ENCODE results near the gene GPR139. TPM values are rescaled to one million over a fixed set of nuclear protein-coding genes. Genes with fewer than 3 reads are reported as not detected.

Gene GPR139
- polyA plus RNA-seq, 1 experiment, result not detected

DNA sequence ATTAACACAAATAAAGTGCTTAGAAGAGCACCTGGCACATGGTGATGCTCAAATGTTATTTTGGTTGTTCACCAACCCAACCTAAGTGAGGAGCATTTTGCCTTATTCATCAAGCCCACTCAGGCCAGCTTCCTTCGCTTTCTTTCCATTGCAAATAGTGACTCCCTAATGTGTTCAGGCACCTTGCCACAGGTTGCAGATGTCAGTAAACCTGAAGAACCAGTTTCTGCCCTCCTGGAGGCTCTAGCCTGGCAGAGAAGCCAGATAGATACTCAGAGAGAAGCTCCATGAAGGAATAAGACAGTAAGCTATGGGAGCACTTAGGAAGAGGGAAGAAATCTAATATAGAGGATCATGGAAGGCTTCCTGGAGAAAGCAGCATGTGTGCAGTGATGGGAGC lies 23.9 kb downstream of the GPR139 start:
- Histone ChIP-seq H3K27ac (ENCODE audit: low read depth, low read length) (no peak overlapping the region), H3K4me3 (ENCODE audit: low read depth, low read length) (no peak overlapping the region), H3K27me3 (ENCODE audit: control insufficient read depth, insufficient read depth, low read length) (no peaks in the 10 kb centered on the region), H3K9me3 (ENCODE audit: control insufficient read depth, insufficient read depth, low read length) (peaks cover 14% of the 10 kb centered on the region)
- CTCF ChIA-PET, result no interaction called here
- TF ChIP-seq, protein P1, sequence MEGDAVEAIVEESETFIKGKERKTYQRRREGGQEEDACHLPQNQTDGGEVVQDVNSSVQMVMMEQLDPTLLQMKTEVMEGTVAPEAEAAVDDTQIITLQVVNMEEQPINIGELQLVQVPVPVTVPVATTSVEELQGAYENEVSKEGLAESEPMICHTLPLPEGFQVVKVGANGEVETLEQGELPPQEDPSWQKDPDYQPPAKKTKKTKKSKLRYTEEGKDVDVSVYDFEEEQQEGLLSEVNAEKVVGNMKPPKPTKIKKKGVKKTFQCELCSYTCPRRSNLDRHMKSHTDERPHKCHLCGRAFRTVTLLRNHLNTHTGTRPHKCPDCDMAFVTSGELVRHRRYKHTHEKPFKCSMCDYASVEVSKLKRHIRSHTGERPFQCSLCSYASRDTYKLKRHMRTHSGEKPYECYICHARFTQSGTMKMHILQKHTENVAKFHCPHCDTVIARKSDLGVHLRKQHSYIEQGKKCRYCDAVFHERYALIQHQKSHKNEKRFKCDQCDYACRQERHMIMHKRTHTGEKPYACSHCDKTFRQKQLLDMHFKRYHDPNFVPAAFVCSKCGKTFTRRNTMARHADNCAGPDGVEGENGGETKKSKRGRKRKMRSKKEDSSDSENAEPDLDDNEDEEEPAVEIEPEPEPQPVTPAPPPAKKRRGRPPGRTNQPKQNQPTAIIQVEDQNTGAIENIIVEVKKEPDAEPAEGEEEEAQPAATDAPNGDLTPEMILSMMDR (IDR thresholded peaks at IDR 0.05; ENCODE audit: low read depth, low read length), result no peak
- POLR2A ChIA-PET, result no interaction called here
- no peak for DNase-seq (ENCODE audit: low read depth, low spot score)

DNA sequence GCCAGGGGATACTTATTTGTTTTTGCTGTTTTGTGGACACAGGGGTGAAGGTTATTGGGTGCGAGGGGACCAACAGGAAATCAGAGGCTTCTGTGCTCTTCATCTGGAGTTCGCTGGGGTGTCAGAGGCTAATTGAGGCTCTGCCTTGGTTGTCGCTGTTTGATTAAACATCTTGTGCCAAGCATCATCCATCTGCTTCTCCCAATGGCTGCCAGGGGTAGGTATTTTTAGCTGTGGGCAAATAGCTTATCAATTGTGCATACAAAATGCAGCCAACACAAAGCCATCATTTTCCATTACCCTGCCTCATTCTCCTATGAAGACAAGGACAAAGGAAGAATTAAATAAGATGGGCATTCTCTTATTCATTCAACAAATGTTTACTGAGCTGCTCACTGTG lies 27.8 kb downstream of the GPR139 start:
- H3K27me3 ChIP-seq (ENCODE audit: control insufficient read depth, insufficient read depth, low read length), result no peaks in the 10 kb centered on the region
- H3K9me3 ChIP-seq (ENCODE audit: control insufficient read depth, insufficient read depth, low read length), result peaks cover 10% of the 10 kb centered on the region
- no peak for DNase-seq (ENCODE audit: low read depth, low spot score)
- no peak overlapping the region for H3K4me3 ChIP-seq (ENCODE audit: low read depth, low read length)
- CTCF ChIA-PET, result no interaction called here
- POLR2A ChIA-PET, result no interaction called here
- TF ChIP-seq, protein P1 (IDR thresholded peaks at IDR 0.05; ENCODE audit: low read depth, low read length), result no peak
- no peak overlapping the region for H3K27ac ChIP-seq (ENCODE audit: low read depth, low read length)

DNA sequence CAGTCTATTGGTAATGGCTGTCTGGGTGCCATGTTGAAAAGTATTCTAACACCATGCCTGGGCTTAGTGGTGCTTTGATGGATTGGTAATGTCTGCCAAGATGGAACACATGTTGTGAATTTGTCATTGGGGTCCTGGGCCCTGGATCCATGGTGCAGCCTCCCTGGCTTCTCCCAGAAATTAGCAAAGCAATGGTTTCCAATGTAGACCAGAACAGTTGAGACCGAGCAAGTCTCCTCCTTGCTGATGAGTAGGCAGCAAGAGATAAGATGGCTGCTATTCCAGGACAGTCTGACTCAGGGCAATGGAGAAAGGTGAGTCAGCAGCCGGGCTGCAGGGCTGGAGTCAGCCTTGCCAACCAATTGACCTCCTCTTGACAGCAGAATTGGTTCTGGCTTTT lies 30.8 kb downstream of the GPR139 start:
- POLR2A ChIA-PET, result no interaction called here
- Histone ChIP-seq H3K27ac (ENCODE audit: low read depth, low read length) (no peak overlapping the region), H3K27me3 (ENCODE audit: control insufficient read depth, insufficient read depth, low read length) (no peaks in the 10 kb centered on the region), H3K9me3 (ENCODE audit: control insufficient read depth, insufficient read depth, low read length) (peaks cover 5% of the 10 kb centered on the region), H3K4me3 (ENCODE audit: low read depth, low read length) (no peak overlapping the region)
- CTCF ChIA-PET, result no interaction called here
- TF ChIP-seq, protein P1 (IDR thresholded peaks at IDR 0.05; ENCODE audit: low read depth, low read length), result no peak
- no peak for DNase-seq (ENCODE audit: low read depth, low spot score)

DNA sequence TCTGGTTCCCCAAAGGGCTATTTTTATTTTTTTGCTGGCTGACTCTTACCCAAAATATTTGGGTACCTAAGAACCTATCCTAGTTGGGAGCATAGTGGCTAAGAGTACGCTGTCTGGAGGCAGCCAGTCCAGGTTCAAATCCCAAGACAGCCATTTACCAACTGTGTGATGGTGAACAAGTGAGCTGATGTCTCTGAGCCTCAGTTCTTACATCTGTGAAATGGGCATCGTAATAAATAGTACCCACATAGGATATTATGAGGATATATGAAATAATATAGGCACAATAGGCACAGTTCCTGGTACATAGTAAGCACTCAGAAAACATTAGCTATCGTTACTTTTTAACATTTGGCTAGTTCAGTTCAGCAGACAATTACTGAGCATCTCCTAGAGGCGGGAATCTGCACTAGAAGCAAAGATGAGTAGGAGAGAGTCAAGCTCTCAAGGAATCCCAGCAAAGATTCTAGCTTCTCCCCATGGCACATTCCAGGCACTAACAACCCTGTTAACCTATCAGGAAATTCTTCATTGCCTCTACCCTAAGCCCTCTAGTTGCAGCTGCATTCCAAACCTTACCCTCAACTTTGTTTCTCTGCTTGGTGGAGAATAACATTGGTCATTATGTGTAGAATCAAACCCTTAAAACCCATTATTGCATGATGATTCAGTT lies 31.6 kb downstream of the GPR139 start:
- DNase-seq (ENCODE audit: low read depth, low spot score), result no peak
- Histone ChIP-seq H3K27me3 (ENCODE audit: control insufficient read depth, insufficient read depth, low read length) (no peaks in the 10 kb centered on the region), H3K27ac (ENCODE audit: low read depth, low read length) (no peak overlapping the region), H3K9me3 (ENCODE audit: control insufficient read depth, insufficient read depth, low read length) (peaks cover 5% of the 10 kb centered on the region), H3K4me3 (ENCODE audit: low read depth, low read length) (no peak overlapping the region)
- POLR2A ChIA-PET, result no interaction called here
- TF ChIP-seq, protein P1 (IDR thresholded peaks at IDR 0.05; ENCODE audit: low read depth, low read length), result no peak
- CTCF ChIA-PET, result no interaction called here

DNA sequence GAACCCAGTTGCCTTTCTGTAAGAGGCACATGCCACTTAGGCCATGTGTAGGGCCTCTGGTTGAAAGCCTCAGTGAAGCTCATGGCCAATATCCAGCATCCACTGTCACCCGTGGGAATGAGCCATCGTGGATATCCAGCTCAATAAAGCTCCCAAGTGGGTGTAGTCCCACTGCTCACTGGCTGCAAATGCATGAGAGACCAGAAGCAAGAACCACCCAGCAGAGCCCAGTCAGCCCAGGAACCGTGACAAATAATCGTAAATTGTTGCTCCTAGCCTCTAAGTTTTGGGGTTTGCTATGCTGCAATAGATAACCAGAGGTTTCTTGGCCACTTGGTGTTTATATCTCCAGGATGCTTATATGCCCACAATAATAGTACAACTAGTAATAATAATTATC lies 33.7 kb downstream of the GPR139 start:
- peaks cover 5% of the 10 kb centered on the region for H3K9me3 ChIP-seq (ENCODE audit: control insufficient read depth, insufficient read depth, low read length)
- no peak overlapping the region for H3K27ac ChIP-seq (ENCODE audit: low read depth, low read length)
- no peaks in the 10 kb centered on the region for H3K27me3 ChIP-seq (ENCODE audit: control insufficient read depth, insufficient read depth, low read length)
- ChIA-PET POLR2A (no interaction called here), CTCF (no interaction called here)
- H3K4me3 ChIP-seq (ENCODE audit: low read depth, low read length), result no peak overlapping the region
- DNase-seq (ENCODE audit: low read depth, low spot score), result no peak
- TF ChIP-seq, protein P1 (IDR thresholded peaks at IDR 0.05; ENCODE audit: low read depth, low read length), result no peak
